COLO668 (cell line): ENCODE data around the gene POPDC3.

Source experiments
- DNase-seq: peaks from one replicate; lab custom pipeline; 2025; ENCODE audit not compliant: unreplicated experiment; lab: John Stamatoyannopoulos, UW

POPDC3 gene

GRCh38 chr6:105153676-105154075, 26.1 kb downstream of the POPDC3 start:
- DNase-seq, result no peak

DNA sequence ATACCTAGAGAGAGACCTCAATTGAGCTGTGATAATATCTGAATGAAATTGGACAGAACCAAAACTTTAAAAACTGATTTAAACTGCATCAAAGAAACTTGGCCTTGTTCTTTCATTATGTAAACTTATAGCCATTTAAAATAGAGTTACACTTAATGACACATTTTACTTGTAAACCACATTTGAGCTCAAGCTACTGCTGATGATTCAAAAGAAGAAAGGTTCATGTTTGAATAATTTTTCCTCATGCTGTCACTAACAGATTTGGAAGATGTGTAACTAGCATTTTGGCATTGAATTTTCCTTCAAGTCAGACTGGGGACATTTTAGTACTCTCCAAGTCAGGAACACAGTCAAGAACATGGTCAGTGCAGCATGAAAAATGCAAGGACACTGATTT, 26.9 kb downstream of the POPDC3 start:
- no peak for DNase-seq

DNA sequence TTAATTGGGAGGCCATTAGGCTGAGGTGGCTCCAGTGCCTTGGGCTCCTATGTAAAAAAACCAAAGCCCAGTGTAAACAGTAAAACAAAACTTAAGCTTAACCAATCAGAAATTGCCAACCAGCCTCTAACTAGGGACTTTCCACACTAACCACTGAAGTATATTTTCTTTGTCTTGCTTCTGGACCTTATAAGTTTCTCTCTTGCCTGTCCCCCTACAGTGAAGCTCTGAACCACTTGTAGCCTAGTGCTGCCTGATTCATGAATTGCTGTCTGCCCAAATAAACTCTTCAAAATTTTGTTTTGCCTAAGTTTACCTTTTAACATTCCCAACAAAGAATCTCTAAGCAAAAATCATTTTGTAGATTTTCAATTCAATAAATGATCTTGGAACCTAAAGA, 28.2 kb downstream of the POPDC3 start:
- DNase-seq, result no peak

DNA sequence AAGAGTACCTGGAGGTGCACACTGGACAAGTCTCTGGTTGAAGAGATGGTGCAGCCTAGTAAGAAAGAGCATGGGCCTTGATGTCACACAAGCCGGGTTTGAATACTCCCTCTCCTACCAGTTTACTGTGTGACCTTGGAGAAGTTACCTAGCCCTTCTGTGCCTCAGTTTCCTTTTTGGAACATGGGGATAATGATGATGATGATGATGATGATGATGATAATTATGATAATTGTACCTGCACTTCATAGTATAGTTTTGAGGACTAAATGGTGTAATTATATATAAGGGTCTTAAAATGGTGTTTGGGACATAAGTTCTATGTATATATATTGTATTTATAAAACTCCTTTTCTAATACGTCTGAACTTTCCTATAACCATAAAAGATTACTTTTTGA, 41.7 kb downstream of the POPDC3 start:
- no peak for DNase-seq

DNA sequence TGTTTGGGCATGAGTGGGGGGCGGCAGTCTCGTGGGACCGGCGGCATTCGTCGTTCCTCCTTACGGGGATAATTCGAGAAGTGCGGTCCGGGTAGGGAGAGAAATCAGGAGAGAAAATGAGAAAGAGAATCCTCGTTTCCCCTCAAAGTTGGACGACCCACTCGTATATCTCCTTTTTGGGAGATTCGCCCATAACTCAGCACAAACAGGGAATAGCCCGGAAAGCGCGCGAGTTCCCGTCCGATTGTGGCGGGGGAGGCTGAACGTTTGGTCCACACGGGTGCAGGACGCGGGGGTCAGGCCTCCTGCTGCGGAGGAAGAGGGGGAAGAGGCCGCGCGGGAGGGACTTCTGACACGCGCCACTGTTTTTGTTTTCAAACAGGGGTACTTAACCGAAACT, 42.4 kb downstream of the POPDC3 start:
- no peak for DNase-seq

GRCh38 chr6:105136431-105137350, 43.1 kb downstream of the POPDC3 start:
- DNase-seq, result peak; percentile 75

DNA sequence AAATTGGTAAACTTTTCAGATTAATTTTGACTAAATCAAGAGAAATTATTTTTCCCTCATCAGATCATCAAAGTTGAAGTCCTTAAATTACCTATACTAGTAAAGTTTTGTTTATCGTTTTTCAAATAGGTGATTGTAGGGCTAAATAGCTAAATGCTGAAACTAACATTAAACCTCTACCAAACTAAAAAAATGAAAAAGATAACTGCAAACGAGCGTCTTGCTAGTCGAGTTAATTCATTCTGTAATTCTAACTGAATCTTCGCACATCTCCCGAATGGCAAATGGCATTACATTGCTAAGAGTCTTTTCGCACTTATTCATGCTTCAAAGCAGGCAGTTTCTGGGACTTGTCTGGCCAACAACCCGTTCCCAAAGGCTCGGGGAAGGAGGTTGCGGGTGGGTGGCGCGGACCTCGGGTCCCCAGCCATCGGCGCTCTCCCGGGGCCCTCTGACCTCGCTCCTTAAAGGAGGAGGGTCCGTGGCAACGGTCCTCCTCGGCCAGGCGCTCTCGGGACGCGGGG, 43.8 kb downstream of the POPDC3 start:
- DNase-seq, result no peak

- peak; percentile 4 for DNase-seq
Measured at GRCh38 chr6:105135056-105135455, 44.8 kb downstream of the POPDC3 start.

DNA sequence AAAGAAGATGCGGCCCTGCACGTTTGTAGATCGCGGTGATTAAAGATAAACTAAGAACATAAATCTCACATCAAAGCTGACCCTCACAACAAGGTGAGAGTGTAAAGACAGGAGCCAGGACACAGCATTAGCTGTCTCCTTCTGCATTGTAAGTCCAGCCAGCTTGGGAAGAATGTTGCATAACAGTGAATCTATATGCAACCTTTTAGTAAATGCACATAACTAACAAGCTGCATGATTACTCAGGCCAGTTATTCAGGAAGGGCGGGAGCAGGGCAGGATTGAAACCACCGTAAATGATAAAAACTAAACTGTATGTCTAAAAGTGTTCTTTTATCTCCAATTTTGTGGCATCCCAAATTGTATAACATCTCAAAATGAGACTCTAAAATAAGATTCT, 57.1 kb downstream of the POPDC3 start:
- DNase-seq, result no peak

- no peak for DNase-seq
Measured at GRCh38 chr6:105121981-105122380, 57.8 kb downstream of the POPDC3 start.

- DNase-seq, result no peak
Measured at GRCh38 chr6:105120570-105120969, 59.2 kb downstream of the POPDC3 start.

DNA sequence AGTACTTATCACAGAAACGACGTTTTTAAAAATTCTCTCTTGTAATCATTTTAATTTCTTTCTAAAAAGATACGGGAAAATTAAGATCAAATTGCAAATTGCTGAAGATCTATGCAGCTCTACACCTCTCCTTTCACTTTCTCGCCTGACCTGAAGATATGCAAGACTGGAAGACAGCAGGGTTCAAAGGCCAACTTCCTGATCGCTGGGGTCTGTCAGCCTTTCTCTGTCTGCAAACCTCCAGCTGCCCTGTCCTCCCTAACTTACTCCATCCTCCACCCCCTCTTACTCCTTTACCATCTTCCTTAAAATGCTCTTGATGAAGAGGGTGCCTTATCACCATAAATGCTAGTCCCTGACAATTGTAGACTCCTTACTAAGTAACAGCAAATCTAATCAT, 63.7 kb downstream of the POPDC3 start:
- no peak for DNase-seq

- no peak for DNase-seq
Measured at GRCh38 chr6:105113422-105113821, 66.4 kb downstream of the POPDC3 start.

DNA sequence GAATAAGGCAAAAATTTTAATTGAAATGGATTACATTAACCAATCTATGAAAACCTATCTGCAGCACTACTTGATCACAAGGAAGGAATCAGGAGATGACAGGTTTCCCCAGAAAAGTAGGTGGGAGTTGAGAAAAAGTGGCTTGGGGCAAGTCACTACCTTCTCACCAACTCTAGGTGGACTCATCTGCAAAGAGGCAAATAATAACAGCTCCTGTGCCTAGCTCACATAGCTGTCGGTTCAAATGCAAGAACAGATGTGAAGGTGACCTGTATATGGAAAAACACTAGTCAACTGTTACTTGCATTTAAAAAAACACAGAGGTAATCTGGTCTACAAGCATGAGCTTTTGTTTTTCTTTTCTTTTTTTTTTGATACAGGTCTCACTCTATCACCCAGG, 67.2 kb downstream of the POPDC3 start:
- DNase-seq, result no peak

GRCh38 chr6:105111871-105112270, 67.9 kb downstream of the POPDC3 start:
- DNase-seq, result no peak

GRCh38 chr6:105111105-105111504, 68.7 kb downstream of the POPDC3 start:
- no peak for DNase-seq

DNA sequence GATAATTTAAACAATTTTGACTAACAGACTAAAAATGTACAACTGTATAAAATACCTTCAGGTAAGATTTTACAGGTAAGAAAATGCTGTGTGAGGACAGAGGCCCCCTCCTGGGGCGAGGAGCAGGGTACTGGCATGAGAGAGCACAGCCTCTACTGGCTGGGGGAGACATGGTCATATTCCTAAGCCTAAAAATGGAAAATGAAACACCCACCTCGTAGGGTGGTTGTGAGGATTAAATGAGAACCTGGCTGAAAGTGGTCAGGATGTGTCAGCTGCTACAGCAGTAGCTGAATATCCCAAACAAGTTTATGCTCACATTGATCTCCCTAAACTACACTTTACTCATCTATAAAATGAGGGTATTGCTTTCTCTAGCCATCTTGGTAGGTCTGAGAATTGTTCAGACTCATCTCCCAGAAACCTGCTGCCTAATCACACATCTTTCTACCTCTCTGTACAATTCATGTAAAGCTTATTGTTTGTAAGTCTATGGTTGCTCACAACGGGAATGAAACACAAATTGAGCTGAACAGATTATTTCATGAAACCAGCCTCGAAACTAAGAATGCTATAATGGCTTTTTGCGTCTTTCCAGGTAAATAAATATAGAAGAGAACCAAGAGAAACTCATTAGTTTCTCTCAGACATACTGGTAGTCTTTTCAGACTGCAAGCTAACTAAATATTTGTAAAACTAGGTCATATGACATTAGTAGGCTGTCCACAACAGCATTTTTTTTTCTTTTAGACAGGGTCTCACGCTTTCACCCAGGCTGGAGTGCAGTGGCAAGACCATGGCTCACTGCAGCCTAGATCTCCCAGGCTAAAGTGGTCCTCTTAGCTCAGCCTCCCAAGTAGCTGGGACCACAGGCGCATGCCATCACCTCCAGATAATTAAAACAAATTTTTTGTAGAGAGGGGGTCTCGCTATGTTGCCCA, 69.6 kb downstream of the POPDC3 start:
- no peak for DNase-seq

- DNase-seq, result no peak
Measured at GRCh38 chr6:105108631-105109262, 71.1 kb downstream of the POPDC3 start.
